ENCODE measurements around the gene RPL7L1.

The RPL7L1 gene

DNA sequence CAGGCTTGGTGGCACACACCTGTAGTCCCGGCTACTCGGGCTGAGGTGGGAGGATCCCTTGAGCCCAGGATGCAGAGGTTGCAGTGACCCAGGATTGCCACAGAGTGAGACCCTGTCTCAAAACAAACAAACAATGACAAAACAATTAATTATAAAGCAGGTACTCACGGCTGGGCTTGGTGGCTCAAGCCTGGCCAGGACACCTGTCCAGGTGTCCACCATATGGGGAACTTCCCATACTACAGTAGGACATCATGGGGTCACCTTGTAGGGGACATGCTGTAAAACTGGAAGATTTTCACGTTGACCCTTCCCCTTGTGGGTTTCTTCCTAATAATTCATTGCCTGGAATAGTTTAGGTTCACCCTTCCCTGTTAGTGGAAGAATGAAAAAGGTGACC lies 30.7 kb upstream of the RPL7L1 start:
- Histone ChIP-seq H3K9ac (ENCODE audit: low read depth, low read length) (no peak overlapping the region), H3K36me3 (ENCODE audit: insufficient read depth, low read length) (peaks cover 19% of the 10 kb centered on the region; the same call in 1 of the 2 replicates), H3K4me1 (ENCODE audit: insufficient read depth, low read length) (no peaks in the 10 kb centered on the region), H3K79me2 (ENCODE audit: insufficient read depth, low read length) (no peaks in the 10 kb centered on the region), H3K27ac (ENCODE audit: low read length) (no peak overlapping the region), H3K4me2 (ENCODE audit: insufficient read depth, low read length) (no peak overlapping the region), H3K9me3 (ENCODE audit: insufficient read depth, low read length, severe bottlenecking) (no peaks in the 10 kb centered on the region), H3K4me3 (ENCODE audit: low read depth in 1 of 2, low read length in 2 of 2) (no peak overlapping the region), H2AFZ (ENCODE audit: low read depth, low read length) (no peak overlapping the region), H4K20me1 (ENCODE audit: insufficient read depth, low read length) (no peaks in the 10 kb centered on the region), H3K27me3 (ENCODE audit: insufficient read depth, low read length, poor library complexity) (no peaks in the 10 kb centered on the region)
- DNase-seq = no peak
- ATAC-seq (ENCODE audit: insufficient read depth, low read depth) = no peak
- TF ChIP-seq, protein P1, sequence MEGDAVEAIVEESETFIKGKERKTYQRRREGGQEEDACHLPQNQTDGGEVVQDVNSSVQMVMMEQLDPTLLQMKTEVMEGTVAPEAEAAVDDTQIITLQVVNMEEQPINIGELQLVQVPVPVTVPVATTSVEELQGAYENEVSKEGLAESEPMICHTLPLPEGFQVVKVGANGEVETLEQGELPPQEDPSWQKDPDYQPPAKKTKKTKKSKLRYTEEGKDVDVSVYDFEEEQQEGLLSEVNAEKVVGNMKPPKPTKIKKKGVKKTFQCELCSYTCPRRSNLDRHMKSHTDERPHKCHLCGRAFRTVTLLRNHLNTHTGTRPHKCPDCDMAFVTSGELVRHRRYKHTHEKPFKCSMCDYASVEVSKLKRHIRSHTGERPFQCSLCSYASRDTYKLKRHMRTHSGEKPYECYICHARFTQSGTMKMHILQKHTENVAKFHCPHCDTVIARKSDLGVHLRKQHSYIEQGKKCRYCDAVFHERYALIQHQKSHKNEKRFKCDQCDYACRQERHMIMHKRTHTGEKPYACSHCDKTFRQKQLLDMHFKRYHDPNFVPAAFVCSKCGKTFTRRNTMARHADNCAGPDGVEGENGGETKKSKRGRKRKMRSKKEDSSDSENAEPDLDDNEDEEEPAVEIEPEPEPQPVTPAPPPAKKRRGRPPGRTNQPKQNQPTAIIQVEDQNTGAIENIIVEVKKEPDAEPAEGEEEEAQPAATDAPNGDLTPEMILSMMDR (IDR thresholded peaks at IDR 0.05; ENCODE audit: borderline replicate concordance, extremely low read depth, low read length, poor library complexity, severe bottlenecking) = no peak
- TF ChIP-seq EZH2 (IDR thresholded peaks at IDR 0.05; ENCODE audit: borderline replicate concordance, low read depth, low read length, severe bottlenecking) = no peak

DNA sequence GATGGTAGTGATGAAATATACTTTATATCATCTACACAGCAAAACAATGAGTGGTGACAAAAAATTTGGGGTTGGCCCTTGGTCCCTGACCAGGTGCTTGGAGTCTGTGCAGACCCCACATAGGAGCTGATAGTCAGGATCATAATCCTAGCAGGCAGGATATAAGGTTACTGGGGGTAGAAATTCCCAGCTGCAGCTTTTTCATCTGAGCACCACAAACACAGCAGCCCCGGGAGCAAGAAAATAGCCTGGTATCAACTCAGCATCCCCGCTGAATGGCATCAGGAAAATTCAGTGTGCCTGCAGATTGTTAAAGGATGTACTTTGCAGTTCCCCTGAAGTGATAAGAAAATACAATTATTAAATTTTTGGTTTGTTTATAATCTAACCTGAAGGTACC lies 27.8 kb upstream of the RPL7L1 start:
- H3K9me3 ChIP-seq (ENCODE audit: insufficient read depth, low read length, severe bottlenecking) = no peaks in the 10 kb centered on the region
- H3K27me3 ChIP-seq (ENCODE audit: insufficient read depth, low read length, poor library complexity) = no peaks in the 10 kb centered on the region
- H3K9ac ChIP-seq (ENCODE audit: low read depth, low read length) = no peak overlapping the region
- TF ChIP-seq EZH2 (IDR thresholded peaks at IDR 0.05; ENCODE audit: borderline replicate concordance, low read depth, low read length, severe bottlenecking) = no peak
- TF ChIP-seq, protein P1 (IDR thresholded peaks at IDR 0.05; ENCODE audit: borderline replicate concordance, extremely low read depth, low read length, poor library complexity, severe bottlenecking) = no peak
- H3K4me1 ChIP-seq (ENCODE audit: insufficient read depth, low read length) = no peaks in the 10 kb centered on the region
- ATAC-seq (ENCODE audit: insufficient read depth, low read depth) (no peak), DNase-seq (no peak)
- peaks cover 34% of the 10 kb centered on the region for H3K36me3 ChIP-seq (ENCODE audit: insufficient read depth, low read length)
- H3K27ac ChIP-seq (ENCODE audit: low read length) = no peak overlapping the region
- H2AFZ ChIP-seq (ENCODE audit: low read depth, low read length) = no peak overlapping the region
- no peaks in the 10 kb centered on the region for H4K20me1 ChIP-seq (ENCODE audit: insufficient read depth, low read length)
- no peak overlapping the region for H3K4me3 ChIP-seq (ENCODE audit: low read depth in 1 of 2, low read length in 2 of 2)
- no peak overlapping the region for H3K4me2 ChIP-seq (ENCODE audit: insufficient read depth, low read length)
- no peaks in the 10 kb centered on the region for H3K79me2 ChIP-seq (ENCODE audit: insufficient read depth, low read length)

DNA sequence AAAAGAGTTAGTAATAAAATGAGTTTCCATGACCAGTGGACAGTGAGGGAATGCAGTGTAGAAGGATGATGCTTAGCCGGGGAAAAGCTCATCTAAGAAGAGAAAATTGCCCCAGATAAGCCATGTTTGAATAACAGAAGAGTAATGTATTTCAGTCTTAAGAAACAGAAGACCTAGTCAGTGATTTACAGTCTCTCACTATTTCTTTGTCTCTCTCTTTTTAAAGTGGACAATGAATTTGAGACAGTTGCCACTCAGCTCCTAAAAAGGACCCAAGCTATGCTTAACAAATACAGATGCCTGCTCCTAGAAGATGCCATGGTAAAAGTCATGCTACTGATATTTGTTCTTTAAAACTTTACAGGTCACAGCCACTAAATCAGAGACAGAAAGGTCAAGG lies 19.4 kb upstream of the RPL7L1 start:
- ATAC-seq (ENCODE audit: insufficient read depth, low read depth) (no peak), DNase-seq (no peak)
- no peaks in the 10 kb centered on the region for H3K9me3 ChIP-seq (ENCODE audit: insufficient read depth, low read length, severe bottlenecking)
- H3K27ac ChIP-seq (ENCODE audit: low read length) = no peak overlapping the region
- H3K36me3 ChIP-seq (ENCODE audit: insufficient read depth, low read length) = peaks cover 63% of the 10 kb centered on the region
- no peak overlapping the region for H3K4me3 ChIP-seq (ENCODE audit: low read depth in 1 of 2, low read length in 2 of 2)
- H3K9ac ChIP-seq (ENCODE audit: low read depth, low read length) = no peak overlapping the region
- TF ChIP-seq EZH2 (IDR thresholded peaks at IDR 0.05; ENCODE audit: borderline replicate concordance, low read depth, low read length, severe bottlenecking) = no peak
- TF ChIP-seq, protein P1 (IDR thresholded peaks at IDR 0.05; ENCODE audit: borderline replicate concordance, extremely low read depth, low read length, poor library complexity, severe bottlenecking) = no peak
- H3K4me1 ChIP-seq (ENCODE audit: insufficient read depth, low read length) = no peaks in the 10 kb centered on the region
- no peaks in the 10 kb centered on the region for H4K20me1 ChIP-seq (ENCODE audit: insufficient read depth, low read length)
- no peaks in the 10 kb centered on the region for H3K79me2 ChIP-seq (ENCODE audit: insufficient read depth, low read length)
- H2AFZ ChIP-seq (ENCODE audit: low read depth, low read length) = no peak overlapping the region
- no peaks in the 10 kb centered on the region for H3K27me3 ChIP-seq (ENCODE audit: insufficient read depth, low read length, poor library complexity)
- no peak overlapping the region for H3K4me2 ChIP-seq (ENCODE audit: insufficient read depth, low read length)

DNA sequence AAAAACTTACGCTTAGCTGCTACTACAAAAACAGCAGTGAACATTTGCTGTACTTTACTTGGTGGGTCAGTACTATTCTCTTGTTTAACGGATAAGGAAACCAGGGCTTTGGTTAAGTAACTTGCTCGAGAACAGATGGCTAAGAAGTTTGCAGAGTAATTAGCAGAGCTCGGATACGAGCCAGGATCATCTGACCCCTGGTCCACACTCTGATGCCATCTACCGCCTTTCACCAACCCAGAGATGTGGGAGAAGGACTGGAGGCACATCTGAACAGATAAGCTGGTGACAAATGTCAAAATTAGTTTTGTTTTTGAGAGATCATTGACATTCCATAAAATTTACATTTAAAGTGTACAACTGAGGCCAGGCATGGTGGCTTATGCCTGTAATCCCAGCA lies 18.9 kb upstream of the RPL7L1 start:
- Histone ChIP-seq H3K79me2 (ENCODE audit: insufficient read depth, low read length) (no peaks in the 10 kb centered on the region), H3K4me3 (ENCODE audit: low read depth in 1 of 2, low read length in 2 of 2) (no peak overlapping the region), H4K20me1 (ENCODE audit: insufficient read depth, low read length) (no peaks in the 10 kb centered on the region), H3K27ac (ENCODE audit: low read length) (no peak overlapping the region), H3K4me2 (ENCODE audit: insufficient read depth, low read length) (no peak overlapping the region), H2AFZ (ENCODE audit: low read depth, low read length) (no peak overlapping the region), H3K36me3 (ENCODE audit: insufficient read depth, low read length) (peaks cover 60% of the 10 kb centered on the region), H3K4me1 (ENCODE audit: insufficient read depth, low read length) (no peaks in the 10 kb centered on the region), H3K9me3 (ENCODE audit: insufficient read depth, low read length, severe bottlenecking) (no peaks in the 10 kb centered on the region), H3K27me3 (ENCODE audit: insufficient read depth, low read length, poor library complexity) (no peaks in the 10 kb centered on the region), H3K9ac (ENCODE audit: low read depth, low read length) (no peak overlapping the region)
- ATAC-seq (ENCODE audit: insufficient read depth, low read depth) (no peak), DNase-seq (no peak)
- TF ChIP-seq, protein P1 (IDR thresholded peaks at IDR 0.05; ENCODE audit: borderline replicate concordance, extremely low read depth, low read length, poor library complexity, severe bottlenecking) = no peak
